Measurements from ENCODE around the gene CBX3. TPM values are rescaled to one million over a fixed set of nuclear protein-coding genes. Genes with fewer than 3 reads are reported as not detected.

Gene CBX3
- total RNA-seq, 2 donors from 2014 or later, result 102 to 135 TPM

- Histone ChIP-seq H3K4me1 (no peaks in the 10 kb centered on the region), H3K27me3 (no peaks in the 10 kb centered on the region), H3K36me3 (no peaks in the 10 kb centered on the region), H3K9me3 (no peaks in the 10 kb centered on the region), H3K9ac (ENCODE audit: low read depth in 2 of 2, low read length in 2 of 2) (no peak overlapping the region), H3K27ac (no peak overlapping the region), H3K4me3 (no peak overlapping the region)
- TF ChIP-seq, protein P1, sequence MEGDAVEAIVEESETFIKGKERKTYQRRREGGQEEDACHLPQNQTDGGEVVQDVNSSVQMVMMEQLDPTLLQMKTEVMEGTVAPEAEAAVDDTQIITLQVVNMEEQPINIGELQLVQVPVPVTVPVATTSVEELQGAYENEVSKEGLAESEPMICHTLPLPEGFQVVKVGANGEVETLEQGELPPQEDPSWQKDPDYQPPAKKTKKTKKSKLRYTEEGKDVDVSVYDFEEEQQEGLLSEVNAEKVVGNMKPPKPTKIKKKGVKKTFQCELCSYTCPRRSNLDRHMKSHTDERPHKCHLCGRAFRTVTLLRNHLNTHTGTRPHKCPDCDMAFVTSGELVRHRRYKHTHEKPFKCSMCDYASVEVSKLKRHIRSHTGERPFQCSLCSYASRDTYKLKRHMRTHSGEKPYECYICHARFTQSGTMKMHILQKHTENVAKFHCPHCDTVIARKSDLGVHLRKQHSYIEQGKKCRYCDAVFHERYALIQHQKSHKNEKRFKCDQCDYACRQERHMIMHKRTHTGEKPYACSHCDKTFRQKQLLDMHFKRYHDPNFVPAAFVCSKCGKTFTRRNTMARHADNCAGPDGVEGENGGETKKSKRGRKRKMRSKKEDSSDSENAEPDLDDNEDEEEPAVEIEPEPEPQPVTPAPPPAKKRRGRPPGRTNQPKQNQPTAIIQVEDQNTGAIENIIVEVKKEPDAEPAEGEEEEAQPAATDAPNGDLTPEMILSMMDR (IDR thresholded peaks at IDR 0.05), result no peak
- intact Hi-C loops (cut with DNase I), result no loop called here
- DNase-seq, result no peak
Observed at GRCh38 chr7:26216049-26216448, 14.5 kb downstream of the CBX3 start.

- H3K9ac ChIP-seq (ENCODE audit: low read depth in 2 of 2, low read length in 2 of 2), result no peak overlapping the region
- no peak for DNase-seq
- intact Hi-C loops (cut with DNase I), result no loop called here
- H3K9me3 ChIP-seq, result no peaks in the 10 kb centered on the region
- H3K27ac ChIP-seq, result no peak overlapping the region
- TF ChIP-seq, protein P1 (IDR thresholded peaks at IDR 0.05), result no peak
- H3K36me3 ChIP-seq, result no peaks in the 10 kb centered on the region
- no peak overlapping the region for H3K4me3 ChIP-seq
- no peaks in the 10 kb centered on the region for H3K4me1 ChIP-seq
- no peaks in the 10 kb centered on the region for H3K27me3 ChIP-seq
Observed at GRCh38 chr7:26224359-26224758, 22.8 kb downstream of the CBX3 start.

- intact Hi-C loops (cut with DNase I), result no loop called here
- H3K4me3 ChIP-seq, result no peak overlapping the region
- no peaks in the 10 kb centered on the region for H3K4me1 ChIP-seq
- H3K9me3 ChIP-seq, result no peaks in the 10 kb centered on the region
- DNase-seq, result no peak
- TF ChIP-seq, protein P1 (IDR thresholded peaks at IDR 0.05), result no peak
- no peak overlapping the region for H3K9ac ChIP-seq (ENCODE audit: low read depth in 2 of 2, low read length in 2 of 2)
- no peak overlapping the region for H3K27ac ChIP-seq
- H3K36me3 ChIP-seq, result no peaks in the 10 kb centered on the region
- no peaks in the 10 kb centered on the region for H3K27me3 ChIP-seq
Observed at GRCh38 chr7:26227987-26228386, 26.4 kb downstream of the CBX3 start.

DNA sequence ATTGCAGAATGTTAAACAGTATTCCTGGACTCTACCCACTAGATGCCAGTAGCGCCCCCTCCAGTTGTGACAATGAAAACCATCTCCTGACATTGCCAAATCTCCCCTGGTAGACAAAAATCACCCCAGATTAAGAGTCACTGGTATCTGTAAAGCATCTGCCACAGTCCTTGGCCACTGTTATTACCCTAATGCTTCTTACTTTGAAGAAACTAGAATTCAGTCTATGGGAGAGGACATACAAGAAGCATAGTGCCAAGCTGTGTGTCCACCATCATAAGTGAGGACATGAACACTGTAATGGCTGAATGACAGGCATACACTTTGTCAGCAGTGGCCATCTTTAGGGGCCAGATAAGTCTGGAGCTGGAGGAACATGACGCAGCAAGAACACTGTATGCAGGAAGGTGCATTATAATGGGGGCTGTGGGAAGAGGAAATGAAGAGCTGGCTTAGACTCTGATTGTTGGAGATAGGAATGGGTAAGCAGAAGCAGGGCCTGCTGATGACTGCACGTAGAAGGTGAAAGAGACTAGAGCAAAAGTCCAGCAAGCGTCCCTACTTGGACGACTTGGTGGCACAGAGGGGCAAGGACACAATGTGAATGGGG, 32.5 kb downstream of the CBX3 start:
- no peak overlapping the region for H3K27ac ChIP-seq
- H3K27me3 ChIP-seq, result no peaks in the 10 kb centered on the region
- H3K36me3 ChIP-seq, result no peaks in the 10 kb centered on the region
- TF ChIP-seq, protein P1 (IDR thresholded peaks at IDR 0.05), result no peak
- H3K9me3 ChIP-seq, result no peaks in the 10 kb centered on the region
- no peak overlapping the region for H3K9ac ChIP-seq (ENCODE audit: low read depth in 2 of 2, low read length in 2 of 2)
- H3K4me1 ChIP-seq, result no peaks in the 10 kb centered on the region
- H3K4me3 ChIP-seq, result no peak overlapping the region
- intact Hi-C loops (cut with DNase I), result no loop called here
- DNase-seq, result no peak

- TF ChIP-seq, protein P1 (IDR thresholded peaks at IDR 0.05), result no peak
- intact Hi-C loops (cut with DNase I), result no loop called here
- no peak overlapping the region for H3K27ac ChIP-seq
Observed at GRCh38 chr7:26237035-26237807, 35.7 kb downstream of the CBX3 start.

More at GRCh38 chr7:26237035-26237807, 35.7 kb downstream of the CBX3 start:
- no peak for DNase-seq
- Histone ChIP-seq H3K27me3 (no peaks in the 10 kb centered on the region), H3K4me3 (no peak overlapping the region), H3K9ac (ENCODE audit: low read depth in 2 of 2, low read length in 2 of 2) (no peak overlapping the region), H3K4me1 (no peaks in the 10 kb centered on the region), H3K9me3 (no peaks in the 10 kb centered on the region), H3K36me3 (no peaks in the 10 kb centered on the region)

All from colonic mucosa (tissue), 4 donors.